PC-3 (cell line): ENCODE data around the gene LTB4R2. TPM values are rescaled to one million over a fixed set of nuclear protein-coding genes. Genes with fewer than 3 reads are reported as not detected.

Experiments
- ATAC-seq: fragments of 200-7000 bp; cut with Tn5 transposase; 2 replicates; pipeline ENCODE4 v1.9.1; 2020; ENCODE audit warnings: mild to moderate bottlenecking, moderate library complexity
- BruUV-seq: library from RNA; stranded (reverse); fragments of 400-500 nt; replicated peaks from 2 replicates; lab custom pipeline; 2021; lab: Mats Ljungman, UMichigan
- CTCF ChIA-PET: fragments of 300-600 bp; sonication (Branson Sonifier 250); formaldehyde crosslinking; loops from one replicate; lab custom pipeline; 2022; ENCODE audit warnings: antibody characterized with exemption; lab: Charles Lee
- POLR2A ChIA-PET: fragments of 300-600 bp; sonication (Branson Sonifier 250); formaldehyde crosslinking; loops from one replicate; lab custom pipeline; 2022; ENCODE audit warnings: antibody characterized with exemption; ENCODE audit not compliant: unreplicated experiment; lab: Charles Lee
- DNase-seq: peaks from one replicate; pipeline ENCODE4 v3.0.0-alpha.2; 2015
- H2AFZ ChIP-seq: fragments of 300-600 bp; sonication (generic); 2 replicates; pipeline ENCODE4 v1.6.0; 2016; ENCODE audit warnings: antibody characterized with exemption, low read length
- H3F3A ChIP-seq: fragments of 300-600 bp; sonication (generic); one replicate; pipeline ENCODE4 v1.6.0; 2017; ENCODE audit warnings: antibody characterized with exemption, low read length, control low read depth, mild to moderate bottlenecking; ENCODE audit not compliant: unreplicated experiment
- H3K27ac ChIP-seq: fragments of 300-600 bp; sonication (generic); 2 replicates; pipeline ENCODE4 v1.5.1; 2016; ENCODE audit warnings: mild to moderate bottlenecking, low read length
- H3K27me3 ChIP-seq: fragments of 300-600 bp; sonication (generic); 2 replicates; pipeline ENCODE4 v1.6.1; 2016; ENCODE audit warnings: low read length, mixed read lengths
- H3K36me3 ChIP-seq: fragments of 300-600 bp; sonication (generic); 2 replicates; pipeline ENCODE4 v1.6.1; 2016; ENCODE audit warnings: low read depth, mixed run types, low read length, mixed read lengths
- H3K4me1 ChIP-seq: fragments of 300-600 bp; sonication (generic); 2 replicates; pipeline ENCODE4 v1.5.1; 2016; ENCODE audit warnings: low read length; ENCODE audit not compliant: insufficient read depth
- H3K4me2 ChIP-seq: fragments of 300-600 bp; sonication (generic); 2 replicates; pipeline ENCODE4 v1.6.0; 2016; ENCODE audit warnings: low read length
- H3K4me3 ChIP-seq: fragments of 300-600 bp; sonication (generic); 2 replicates; pipeline ENCODE4 v1.5.1; 2016; ENCODE audit warnings: mild to moderate bottlenecking, low read length, mixed read lengths
- H3K79me2 ChIP-seq: fragments of 300-600 bp; sonication (generic); 2 replicates; pipeline ENCODE4 v1.6.1; 2017; ENCODE audit warnings: low read length, mixed read lengths
- H3K9ac ChIP-seq: fragments of 300-600 bp; sonication (generic); 2 replicates; pipeline ENCODE4 v1.6.0; 2016; ENCODE audit warnings: mild to moderate bottlenecking, low read length
- H3K9me2 ChIP-seq: fragments of 300-600 bp; sonication (generic); replicated peaks from 2 replicates; pipeline ENCODE4 v1.6.1; 2016; ENCODE audit warnings: mixed run types, low read length, mixed read lengths
- H3K9me3 ChIP-seq: fragments of 300-600 bp; sonication (generic); 2 replicates; pipeline ENCODE4 v1.6.1; 2016; ENCODE audit warnings: low read length, mixed read lengths
- H4K20me1 ChIP-seq: fragments of 300-600 bp; sonication (generic); 2 replicates; pipeline ENCODE4 v1.6.1; 2016; ENCODE audit warnings: low read length, mixed read lengths
- EZH2 ChIP-seq: fragments of 300-600 bp; sonication (generic); IDR thresholded peaks from one replicate; pipeline ENCODE4 v1.6.1; 2017; ENCODE audit warnings: antibody characterized with exemption, mild to moderate bottlenecking, low read length; ENCODE audit not compliant: unreplicated experiment
- EZH2phosphoT487 ChIP-seq: fragments of 300-600 bp; sonication (generic); IDR thresholded peaks from 2 replicates; pipeline ENCODE4 v1.6.1; 2018; ENCODE audit warnings: mild to moderate bottlenecking, antibody characterized with exemption, low read length, borderline replicate concordance
- intact Hi-C: fragments of 100-400 bp; cut with micrococcal nuclease; formaldehyde crosslinking; loops from 2 replicates; pipeline ENCODE4 v1.9.0; 2023
- total RNA-seq: library from RNA; depleted of rRNA; stranded (reverse); fragments of >200 nt; gene quantifications from 2 replicates; pipeline ENCODE4 v1.2.3, GENCODE V29; 2014
- TF ChIP-seq, protein P1 (sequence below): fragments of 300-600 bp; sonication (generic); conservative IDR thresholded peaks from 2 replicates; pipeline ENCODE4 v1.5.1; 2017; ENCODE audit warnings: antibody characterized with exemption, low read depth, mild to moderate bottlenecking, low read length

Gene LTB4R2
- total RNA-seq, 1 experiment from 2014 or later, result 9.3 TPM

DNA sequence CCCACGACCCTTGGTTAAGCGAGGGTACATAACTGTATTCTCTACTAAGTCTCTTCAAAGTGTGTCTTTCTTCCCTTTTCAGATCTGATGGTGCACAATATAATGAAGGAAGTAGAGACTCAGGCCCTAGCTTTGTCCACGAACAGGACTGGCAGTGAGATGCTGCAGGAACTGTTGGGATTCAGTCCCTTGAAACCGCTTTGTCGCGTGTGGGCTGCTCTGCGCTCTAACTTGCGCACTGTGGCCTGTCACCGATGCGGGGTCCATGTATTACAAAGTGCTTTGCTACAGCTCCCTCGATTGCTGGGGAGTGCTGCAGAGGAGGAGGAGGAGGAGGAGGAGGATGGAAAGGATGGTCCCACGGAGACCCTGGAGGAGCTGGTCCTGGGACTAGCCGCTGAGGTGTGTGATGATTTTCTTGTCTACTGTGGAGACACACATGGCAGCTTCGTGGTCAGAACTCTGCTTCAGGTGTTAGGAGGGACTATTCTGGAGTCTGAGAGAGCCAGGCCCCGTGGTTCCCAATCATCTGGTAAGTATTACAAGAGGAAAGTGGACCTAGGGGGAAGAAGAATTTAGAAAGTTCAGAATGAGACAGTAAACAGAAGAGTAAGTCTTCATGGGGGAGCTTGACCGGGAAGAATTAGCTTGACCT is 9.5 kb upstream of the LTB4R2 start:
- H3K4me3 ChIP-seq, result peak overlapping the region; percentile 93
- H3K9ac ChIP-seq, result peak overlapping the region; percentile 82
- TF ChIP-seq EZH2 (no peak), EZH2phosphoT487 (no peak)
- TF ChIP-seq, protein P1, sequence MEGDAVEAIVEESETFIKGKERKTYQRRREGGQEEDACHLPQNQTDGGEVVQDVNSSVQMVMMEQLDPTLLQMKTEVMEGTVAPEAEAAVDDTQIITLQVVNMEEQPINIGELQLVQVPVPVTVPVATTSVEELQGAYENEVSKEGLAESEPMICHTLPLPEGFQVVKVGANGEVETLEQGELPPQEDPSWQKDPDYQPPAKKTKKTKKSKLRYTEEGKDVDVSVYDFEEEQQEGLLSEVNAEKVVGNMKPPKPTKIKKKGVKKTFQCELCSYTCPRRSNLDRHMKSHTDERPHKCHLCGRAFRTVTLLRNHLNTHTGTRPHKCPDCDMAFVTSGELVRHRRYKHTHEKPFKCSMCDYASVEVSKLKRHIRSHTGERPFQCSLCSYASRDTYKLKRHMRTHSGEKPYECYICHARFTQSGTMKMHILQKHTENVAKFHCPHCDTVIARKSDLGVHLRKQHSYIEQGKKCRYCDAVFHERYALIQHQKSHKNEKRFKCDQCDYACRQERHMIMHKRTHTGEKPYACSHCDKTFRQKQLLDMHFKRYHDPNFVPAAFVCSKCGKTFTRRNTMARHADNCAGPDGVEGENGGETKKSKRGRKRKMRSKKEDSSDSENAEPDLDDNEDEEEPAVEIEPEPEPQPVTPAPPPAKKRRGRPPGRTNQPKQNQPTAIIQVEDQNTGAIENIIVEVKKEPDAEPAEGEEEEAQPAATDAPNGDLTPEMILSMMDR, result no peak
- POLR2A ChIA-PET, result interaction anchor here (0.7 kb wide), 1 partner anchor 59 kb away, joined by 7 read pairs; the partner anchor contains the start of gene TINF2
- peaks cover 42% of the 10 kb centered on the region for H3K79me2 ChIP-seq
- no peaks in the 10 kb centered on the region for H3K27me3 ChIP-seq
- H3K9me2 ChIP-seq, result no peaks in the 10 kb centered on the region
- CTCF ChIA-PET, result interaction anchor here (1.8 kb wide), 1 partner anchor 29 kb away, joined by 5 read pairs; the partner anchor contains the start of gene RABGGTA
- H3K4me1 ChIP-seq, result peaks cover 36% of the 10 kb centered on the region
- ATAC-seq (no peak), DNase-seq (no peak)
- H3K4me2 ChIP-seq, result peak overlapping the region; percentile 89
- intact Hi-C loops, result no loop called here
- no peaks in the 10 kb centered on the region for H4K20me1 ChIP-seq
- peaks cover 49% of the 10 kb centered on the region for H3K36me3 ChIP-seq
- H2AFZ ChIP-seq, result no peak overlapping the region
- H3K27ac ChIP-seq, result no peak overlapping the region
- H3K9me3 ChIP-seq, result no peaks in the 10 kb centered on the region
- no peaks in the 10 kb centered on the region for H3F3A ChIP-seq
- no TSS peak for BruUV-seq

DNA sequence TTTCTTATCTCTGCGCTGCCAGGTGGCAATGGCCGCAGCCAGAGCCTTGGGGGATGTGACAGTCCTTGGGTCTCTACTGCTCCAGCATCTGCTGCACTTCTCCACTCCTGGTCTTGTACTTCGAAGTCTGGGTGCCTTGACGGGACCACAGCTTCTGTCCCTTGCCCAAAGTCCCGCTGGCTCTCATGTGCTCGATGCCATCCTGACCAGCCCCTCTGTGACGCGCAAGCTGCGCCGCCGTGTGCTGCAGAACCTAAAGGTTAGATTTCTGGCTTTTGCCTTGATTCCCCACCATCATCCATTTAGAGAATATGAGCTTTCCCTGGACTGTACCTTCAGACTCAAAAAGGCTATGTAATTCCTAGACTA is 5.9 kb upstream of the LTB4R2 start:
- H3K4me1 ChIP-seq, result peaks cover 22% of the 10 kb centered on the region
- H3K36me3 ChIP-seq, result peaks cover 53% of the 10 kb centered on the region
- no peaks in the 10 kb centered on the region for H3F3A ChIP-seq
- H3K27me3 ChIP-seq, result no peaks in the 10 kb centered on the region
- no peaks in the 10 kb centered on the region for H4K20me1 ChIP-seq
- ChIA-PET CTCF (no interaction called here), POLR2A (no interaction called here)
- no TSS peak for BruUV-seq
- intact Hi-C loops, result no loop called here
- H3K79me2 ChIP-seq, result peaks cover 30% of the 10 kb centered on the region
- no peaks in the 10 kb centered on the region for H3K9me3 ChIP-seq
- no peak overlapping the region for H3K4me3 ChIP-seq
- H3K27ac ChIP-seq, result no peak overlapping the region
- ATAC-seq, result no peak
- no peak overlapping the region for H3K9ac ChIP-seq
- no peak overlapping the region for H3K4me2 ChIP-seq
- H3K9me2 ChIP-seq, result no peaks in the 10 kb centered on the region
- no peak overlapping the region for H2AFZ ChIP-seq
- TF ChIP-seq, protein P1, result no peak
- TF ChIP-seq EZH2 (no peak), EZH2phosphoT487 (no peak)
- DNase-seq, result no peak

DNA sequence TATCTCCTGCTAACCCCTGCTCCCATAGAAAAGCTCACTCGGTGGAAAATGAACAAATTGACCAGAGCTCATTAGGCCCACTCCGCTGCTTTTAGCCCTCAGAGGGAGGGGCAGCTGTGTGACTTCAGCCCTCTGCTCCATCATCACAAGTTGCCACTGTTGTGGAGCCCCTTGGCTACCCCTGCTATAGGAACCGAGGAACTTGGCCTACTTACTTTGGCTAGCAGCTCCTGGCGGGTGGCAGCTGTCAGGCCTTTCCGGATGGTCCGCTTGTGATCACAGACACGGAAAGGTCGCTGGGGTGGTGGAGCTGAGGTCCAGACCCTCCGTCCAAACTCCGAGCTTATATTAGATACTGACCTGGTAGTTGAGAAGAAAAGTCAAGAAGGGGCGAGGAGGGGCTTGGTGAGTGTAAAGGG is 2.8 kb upstream of the LTB4R2 start:
- Histone ChIP-seq H3K4me1 (peaks cover 9% of the 10 kb centered on the region), H4K20me1 (no peaks in the 10 kb centered on the region), H3K27ac (no peak overlapping the region), H3K79me2 (peaks cover under 1% of the 10 kb centered on the region; the same call in 1 of the 2 replicates), H3K9me3 (no peaks in the 10 kb centered on the region), H3K36me3 (peaks cover 50% of the 10 kb centered on the region), H3F3A (no peaks in the 10 kb centered on the region), H2AFZ (no peak overlapping the region), H3K27me3 (no peaks in the 10 kb centered on the region), H3K9ac (no peak overlapping the region), H3K4me2 (no peak overlapping the region), H3K9me2 (no peaks in the 10 kb centered on the region), H3K4me3 (no peak overlapping the region)
- TF ChIP-seq EZH2, result no peak
- TF ChIP-seq EZH2phosphoT487, result no peak
- TF ChIP-seq, protein P1, result no peak
- DNase-seq (no peak), ATAC-seq (no peak)
- TSS peak; percentile 14 for BruUV-seq
- intact Hi-C loops, result no loop called here
- ChIA-PET POLR2A (no interaction called here), CTCF (no interaction called here)
